Measurements from ENCODE around the gene SEMA4D.
"Not testable (repeated sequence)": the region's sequence is repeated elsewhere in the genome, so short reads cannot be mapped to it uniquely, and the experiment has no call there.

SEMA4D gene

GRCh38 chr9:89480825-89481537 lies 16.9 kb downstream of the SEMA4D start:
- DNase-seq = no peak

- DNase-seq = not testable (repeated sequence)
Measured at GRCh38 chr9:89480372-89480771, 17.5 kb downstream of the SEMA4D start.

- DNase-seq = not testable (repeated sequence)
Measured at GRCh38 chr9:89479669-89480011, 18.3 kb downstream of the SEMA4D start.

- no peak for DNase-seq
Measured at GRCh38 chr9:89478821-89479668, 18.9 kb downstream of the SEMA4D start.

- DNase-seq = no peak
Measured at GRCh38 chr9:89477811-89478630, 19.9 kb downstream of the SEMA4D start.

- no peak for DNase-seq
Measured at GRCh38 chr9:89477384-89477783, 20.5 kb downstream of the SEMA4D start.

- no peak for DNase-seq
Measured at GRCh38 chr9:89476546-89476945, 21.4 kb downstream of the SEMA4D start.

- no peak for DNase-seq
Measured at GRCh38 chr9:89475891-89476440, 21.9 kb downstream of the SEMA4D start.

GRCh38 chr9:89474939-89475338 lies 23.0 kb downstream of the SEMA4D start:
- no peak for DNase-seq

GRCh38 chr9:89473762-89474469 lies 24.0 kb downstream of the SEMA4D start:
- no peak for DNase-seq

GRCh38 chr9:89471796-89472320 lies 26.1 kb downstream of the SEMA4D start:
- not testable (repeated sequence) for DNase-seq

- DNase-seq = no peak
Measured at GRCh38 chr9:89471390-89471789, 26.5 kb downstream of the SEMA4D start.

- DNase-seq = no peak
Measured at GRCh38 chr9:89470224-89470839, 27.6 kb downstream of the SEMA4D start.

- no peak for DNase-seq
Measured at GRCh38 chr9:89469003-89469402, 28.9 kb downstream of the SEMA4D start.

- DNase-seq = no peak
Measured at GRCh38 chr9:89468281-89468960, 29.5 kb downstream of the SEMA4D start.

GRCh38 chr9:89467278-89467625 lies 30.7 kb downstream of the SEMA4D start:
- DNase-seq = no peak

GRCh38 chr9:89466451-89467277 lies 31.2 kb downstream of the SEMA4D start:
- DNase-seq = no peak

GRCh38 chr9:89465726-89466308 lies 32.1 kb downstream of the SEMA4D start:
- no peak for DNase-seq

- DNase-seq = no peak
Measured at GRCh38 chr9:89465001-89465451, 32.9 kb downstream of the SEMA4D start.
